ENCODE results near the gene ESYT2. TPM values are rescaled to one million over a fixed set of nuclear protein-coding genes. Genes with fewer than 3 reads are reported as not detected.

ESYT2 gene
- total RNA-seq, 1 donor from 2014 or later, result 102 TPM

DNA sequence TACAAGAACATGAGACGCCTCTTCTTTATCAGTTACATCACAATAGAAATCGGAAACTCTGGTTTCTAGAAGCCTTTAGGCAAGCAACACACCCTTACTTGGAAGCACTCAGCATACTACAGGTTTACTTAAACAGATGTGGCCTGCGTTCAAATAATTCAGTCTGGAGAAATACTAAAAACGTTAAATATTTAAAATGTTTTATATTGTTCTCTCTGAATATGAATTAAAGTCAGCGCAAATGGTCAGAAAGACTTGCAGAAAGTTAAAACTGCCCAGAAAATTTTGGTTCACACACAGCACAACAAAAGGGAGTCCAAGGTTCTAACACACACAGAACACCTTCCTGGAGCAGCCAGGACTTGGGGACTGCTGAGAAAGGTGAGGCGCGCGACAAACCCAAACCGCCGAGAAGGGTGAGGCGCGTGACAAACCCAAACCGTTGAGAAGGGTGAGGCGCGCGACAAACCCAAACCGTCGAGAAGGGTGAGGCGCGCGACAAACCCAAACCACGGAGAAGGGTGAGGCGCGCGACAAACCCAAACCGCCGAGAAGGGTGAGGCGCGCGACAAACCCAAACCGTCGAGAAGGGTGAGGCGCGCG, 25.8 kb downstream of the ESYT2 start:
- peaks cover 6 to 11% of the 10 kb centered on the region in 2 donors for H3K36me3 ChIP-seq
- H3K9me3 ChIP-seq, result no peaks in the 10 kb centered on the region
- no peak overlapping the region for H3K4me3 ChIP-seq
- DNase-seq (ENCODE audit: low spot score in 2 of 2), result no peak
- no peaks in the 10 kb centered on the region for H3K27me3 ChIP-seq
- TF ChIP-seq, protein P1, sequence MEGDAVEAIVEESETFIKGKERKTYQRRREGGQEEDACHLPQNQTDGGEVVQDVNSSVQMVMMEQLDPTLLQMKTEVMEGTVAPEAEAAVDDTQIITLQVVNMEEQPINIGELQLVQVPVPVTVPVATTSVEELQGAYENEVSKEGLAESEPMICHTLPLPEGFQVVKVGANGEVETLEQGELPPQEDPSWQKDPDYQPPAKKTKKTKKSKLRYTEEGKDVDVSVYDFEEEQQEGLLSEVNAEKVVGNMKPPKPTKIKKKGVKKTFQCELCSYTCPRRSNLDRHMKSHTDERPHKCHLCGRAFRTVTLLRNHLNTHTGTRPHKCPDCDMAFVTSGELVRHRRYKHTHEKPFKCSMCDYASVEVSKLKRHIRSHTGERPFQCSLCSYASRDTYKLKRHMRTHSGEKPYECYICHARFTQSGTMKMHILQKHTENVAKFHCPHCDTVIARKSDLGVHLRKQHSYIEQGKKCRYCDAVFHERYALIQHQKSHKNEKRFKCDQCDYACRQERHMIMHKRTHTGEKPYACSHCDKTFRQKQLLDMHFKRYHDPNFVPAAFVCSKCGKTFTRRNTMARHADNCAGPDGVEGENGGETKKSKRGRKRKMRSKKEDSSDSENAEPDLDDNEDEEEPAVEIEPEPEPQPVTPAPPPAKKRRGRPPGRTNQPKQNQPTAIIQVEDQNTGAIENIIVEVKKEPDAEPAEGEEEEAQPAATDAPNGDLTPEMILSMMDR (IDR thresholded peaks at IDR 0.05), result no peak
- H3K4me1 ChIP-seq, result peaks cover 0 to 14% of the 10 kb centered on the region in 2 donors
- intact Hi-C loops (cut with DNase I), result loop anchor here (2.0 kb wide), 2 partner anchors 21 to 25 kb away; partner anchors contain the start of gene ESYT2
- peak overlapping the region; percentile 6 to 34 for H3K27ac ChIP-seq

DNA sequence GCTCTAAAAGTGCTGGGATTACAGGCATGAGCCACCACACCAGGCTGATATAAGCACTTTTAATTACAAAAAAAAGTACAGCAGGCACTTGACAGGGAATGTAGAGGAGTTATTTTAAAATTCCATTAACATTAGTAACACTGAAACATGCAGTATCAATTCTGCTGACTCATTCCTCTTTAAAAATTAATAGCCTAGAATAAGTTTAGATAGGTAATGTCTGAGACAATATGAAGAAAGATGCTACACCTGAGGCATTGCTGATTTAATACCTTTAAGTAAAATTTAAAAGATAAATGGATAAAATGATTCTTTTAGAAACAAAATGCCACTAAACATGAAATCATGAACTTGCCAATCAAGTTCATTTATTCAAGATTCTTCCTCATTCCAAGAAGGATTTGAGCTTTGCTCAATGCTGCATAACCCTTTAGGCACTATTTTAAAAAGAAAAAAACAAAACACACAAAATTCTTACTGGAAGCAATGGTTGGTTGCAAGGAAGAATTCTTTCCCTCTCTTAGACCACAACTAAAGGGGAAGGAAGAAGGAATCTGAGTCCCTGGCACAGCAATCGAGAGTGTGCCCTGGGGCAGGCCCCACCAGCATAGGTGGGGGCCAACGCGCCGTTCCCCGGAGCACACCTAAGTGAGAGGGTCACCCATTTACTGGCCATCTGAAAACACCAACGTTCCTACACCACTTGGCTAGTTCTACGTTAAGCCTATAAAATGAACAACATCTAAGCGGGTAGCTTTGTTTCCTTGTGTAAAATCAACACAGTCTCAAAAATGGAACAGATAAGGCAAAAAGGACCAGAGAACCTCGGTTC, 26.6 kb downstream of the ESYT2 start:
- intact Hi-C loops (cut with DNase I), result loop anchor here (2.0 kb wide), 2 partner anchors 20 to 26 kb away; partner anchors contain the start of gene ESYT2
- TF ChIP-seq, protein P1 (IDR thresholded peaks at IDR 0.05), result no peak
- H3K27ac ChIP-seq, result peak overlapping the region; percentile 6 to 34
- H3K9me3 ChIP-seq, result no peaks in the 10 kb centered on the region
- no peak for DNase-seq (ENCODE audit: low spot score in 2 of 2)
- no peak overlapping the region for H3K4me3 ChIP-seq
- H3K36me3 ChIP-seq, result peaks cover 6 to 8% of the 10 kb centered on the region in 2 donors
- H3K27me3 ChIP-seq, result no peaks in the 10 kb centered on the region
- H3K4me1 ChIP-seq, result peaks cover 0 to 14% of the 10 kb centered on the region in 2 donors

DNA sequence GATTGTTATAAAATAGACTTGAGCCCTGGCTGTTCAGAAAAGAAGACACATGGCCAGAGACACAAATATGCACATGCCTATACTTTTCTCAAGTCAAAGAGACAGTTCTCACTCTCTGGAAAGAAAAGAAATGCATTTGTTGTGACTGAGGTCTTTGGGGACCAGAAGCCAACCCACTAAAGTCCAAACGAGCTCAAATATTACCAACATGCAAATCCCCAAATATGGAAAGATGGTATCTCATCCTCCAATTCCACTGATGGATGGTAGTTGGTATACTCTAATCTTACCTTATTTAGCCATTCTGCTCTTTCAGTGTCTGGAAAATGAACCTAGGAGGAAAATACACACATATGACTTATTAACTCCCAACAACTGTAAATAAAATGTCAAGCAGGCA, 30.6 kb downstream of the ESYT2 start:
- H3K9me3 ChIP-seq, result no peaks in the 10 kb centered on the region
- TF ChIP-seq, protein P1 (IDR thresholded peaks at IDR 0.05), result no peak
- no peak for DNase-seq (ENCODE audit: low spot score in 2 of 2)
- H3K27me3 ChIP-seq, result no peaks in the 10 kb centered on the region
- intact Hi-C loops (cut with DNase I), result no loop called here
- H3K27ac ChIP-seq, result no peak overlapping the region
- H3K36me3 ChIP-seq, result peaks cover 42 to 44% of the 10 kb centered on the region in 2 donors
- H3K4me1 ChIP-seq, result peaks cover 0 to 14% of the 10 kb centered on the region in 2 donors
- no peak overlapping the region for H3K4me3 ChIP-seq

DNA sequence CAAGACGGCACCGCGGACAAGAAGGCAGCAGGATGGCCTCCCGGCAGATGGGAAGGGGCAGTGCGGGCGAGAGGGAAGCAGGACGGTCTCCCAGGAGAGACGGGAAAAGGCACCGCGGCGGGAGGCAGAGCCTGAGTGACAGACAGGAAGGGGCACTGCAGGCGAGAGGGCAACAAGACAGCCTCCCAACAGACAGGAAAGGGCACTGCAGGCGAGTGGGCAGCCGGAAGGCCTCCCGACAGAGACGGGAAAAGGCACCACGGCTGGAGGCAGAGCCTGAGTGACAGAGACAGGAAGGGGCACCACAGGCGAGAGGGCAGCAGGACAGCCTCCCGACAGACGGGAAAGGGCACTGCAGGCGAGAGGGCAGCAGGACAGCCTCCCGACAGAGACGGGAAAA, 32.6 kb downstream of the ESYT2 start:
- TF ChIP-seq, protein P1 (IDR thresholded peaks at IDR 0.05), result no peak
- H3K36me3 ChIP-seq, result peaks cover 45 to 53% of the 10 kb centered on the region in 2 donors
- H3K4me3 ChIP-seq, result no peak overlapping the region
- H3K9me3 ChIP-seq, result no peaks in the 10 kb centered on the region
- H3K27me3 ChIP-seq, result no peaks in the 10 kb centered on the region
- no peak overlapping the region for H3K27ac ChIP-seq
- peaks cover 0 to 5% of the 10 kb centered on the region in 2 donors for H3K4me1 ChIP-seq
- intact Hi-C loops (cut with DNase I), result no loop called here
- no peak for DNase-seq (ENCODE audit: low spot score in 2 of 2)

DNA sequence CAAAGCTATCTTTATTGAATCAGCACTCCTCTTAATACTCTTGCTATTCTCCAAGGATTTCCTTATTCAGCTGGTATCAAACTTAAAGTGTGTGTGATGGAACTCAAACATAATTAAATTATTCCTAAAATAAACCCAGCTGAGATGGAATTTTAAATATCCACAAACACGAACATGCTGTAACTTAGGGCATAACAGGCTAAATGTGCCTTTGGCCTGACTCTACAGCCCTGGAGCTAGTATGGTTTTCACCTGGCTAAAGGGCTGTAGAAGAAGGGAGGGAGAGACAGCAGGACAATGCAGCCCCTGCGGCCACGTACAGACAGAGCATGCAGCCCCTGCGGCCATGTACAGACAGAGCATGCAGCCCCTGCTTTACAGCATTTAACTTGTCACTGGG, 34.0 kb downstream of the ESYT2 start:
- Histone ChIP-seq H3K4me3 (no peak overlapping the region), H3K36me3 (peaks cover 50 to 67% of the 10 kb centered on the region in 2 donors), H3K4me1 (peaks cover 0 to 3% of the 10 kb centered on the region in 2 donors), H3K27me3 (no peaks in the 10 kb centered on the region), H3K27ac (peak overlapping the region in 1 of 2 donors; percentile 9), H3K9me3 (no peaks in the 10 kb centered on the region)
- TF ChIP-seq, protein P1 (IDR thresholded peaks at IDR 0.05), result no peak
- no peak for DNase-seq (ENCODE audit: low spot score in 2 of 2)
- intact Hi-C loops (cut with DNase I), result no loop called here

Data from ascending aorta (tissue), 2 donors.